Measurements from ENCODE around the gene ZNF750.

- TF ChIP-seq POLR2AphosphoS5 (IDR thresholded peaks at IDR 0.05; ENCODE audit: low read depth, low read length) (no peak), POLR2A (IDR thresholded peaks at IDR 0.05; ENCODE audit: low read depth, low read length) (no peak), TAF1 (IDR thresholded peaks at IDR 0.05; ENCODE audit: borderline replicate concordance, low read depth, low read length) (no peak)
These were observed 44.6 kb upstream of the ZNF750 start for GRCh38 chr17:82884341-82884969.

Data from GM12892 (cell line).